Activated CD4-positive, alpha-beta T cell treated with anti-CD3 and anti-CD28 coated beads for 36 hours (primary cell): ENCODE results near the gene ZIC4. TPM values are rescaled to one million over a fixed set of nuclear protein-coding genes. Genes with fewer than 3 reads are reported as not detected.

ENCODE experiments used
- ATAC-seq: fragments of 200-7000 bp; cut with Tn5 transposase; one replicate; pipeline ENCODE4 v1.10.0; 2021; ENCODE audit warnings: mild to moderate bottlenecking, moderate library complexity
- CTCF ChIA-PET: fragments of 350-600 bp; sonication (Branson Sonifier 250); formaldehyde crosslinking; loops from one replicate; lab custom pipeline; 2021; ENCODE audit warnings: antibody characterized with exemption; lab: Charles Lee
- POLR2A ChIA-PET: fragments of 350-600 bp; sonication (Branson Sonifier 250); formaldehyde crosslinking; loops from one replicate; lab custom pipeline; 2021; ENCODE audit warnings: antibody characterized with exemption, inconsistent platforms; lab: Charles Lee
- DNase-seq: peaks from one replicate; pipeline ENCODE4 v3.0.0-alpha.2; 2020
- H3K27ac Mint-ChIP-seq: one replicate; pipeline ENCODE4 v1.8.0; 2021; ENCODE audit warnings: mixed read lengths
- H3K27me3 Mint-ChIP-seq: one replicate; pipeline ENCODE4 v1.8.0; 2021; ENCODE audit warnings: mixed read lengths
- H3K36me3 Mint-ChIP-seq: one replicate; pipeline ENCODE4 v1.8.0; 2021; ENCODE audit warnings: low read depth, mixed read lengths
- H3K4me1 Mint-ChIP-seq: one replicate; pipeline ENCODE4 v1.8.0; 2021; ENCODE audit warnings: mixed read lengths
- H3K4me3 Mint-ChIP-seq: one replicate; pipeline ENCODE4 v1.8.0; 2021; ENCODE audit warnings: mild to moderate bottlenecking, moderate library complexity, mixed read lengths
- H3K9me3 Mint-ChIP-seq: one replicate; pipeline ENCODE4 v1.8.0; 2021; ENCODE audit warnings: low read depth, mixed read lengths
- intact Hi-C, 2 experiments: fragments of 100-400 bp; cut with DNase I in 1 of 2; cut with micrococcal nuclease in 1 of 2; formaldehyde crosslinking; loops; one replicate each; pipeline versions ENCODE4 v1.14.2 to v1.15.1; 2022 to 2024; cut with DNase I, micrococcal nuclease
- total RNA-seq, 2 experiments: library from RNA; stranded (reverse); gene quantifications; one replicate each; pipeline ENCODE4 v1.2.3, GENCODE V29; 2021

Gene ZIC4
- total RNA-seq, 2 experiments from 2014 or later, result not detected

- POLR2A ChIA-PET, result no interaction called here
- peaks cover 1% of the 10 kb centered on the region for H3K4me1 Mint-ChIP-seq
- H3K4me3 Mint-ChIP-seq, result no peak overlapping the region
- no peak overlapping the region for H3K27ac Mint-ChIP-seq
- H3K36me3 Mint-ChIP-seq, result no peaks in the 10 kb centered on the region
- ATAC-seq (no peak), DNase-seq (no peak)
- CTCF ChIA-PET, result no interaction called here
- H3K27me3 Mint-ChIP-seq, result peaks cover 66% of the 10 kb centered on the region
- intact Hi-C loops, result loop anchor here in 1 of 2 experiments (5.0 kb wide), 2 partner anchors 37 to 57 kb away; no protein-coding TSS in a partner anchor
- H3K9me3 Mint-ChIP-seq, result peaks cover 4% of the 10 kb centered on the region
Observed at GRCh38 chr3:147355753-147356090, 50.6 kb downstream of the ZIC4 start.

GRCh38 chr3:147355084-147355752, 51.1 kb downstream of the ZIC4 start:
- DNase-seq, result no peak
- ChIA-PET POLR2A (no interaction called here), CTCF (no interaction called here)
- H3K27me3 Mint-ChIP-seq, result peaks cover 64% of the 10 kb centered on the region
- H3K9me3 Mint-ChIP-seq, result peaks cover 4% of the 10 kb centered on the region
- no peaks in the 10 kb centered on the region for H3K4me1 Mint-ChIP-seq
- no peaks in the 10 kb centered on the region for H3K36me3 Mint-ChIP-seq
- H3K27ac Mint-ChIP-seq, result no peak overlapping the region
- no peak for ATAC-seq
- H3K4me3 Mint-ChIP-seq, result no peak overlapping the region
- intact Hi-C loops, result loop anchor here in 1 of 2 experiments (5.0 kb wide), 2 partner anchors 37 to 57 kb away; no protein-coding TSS in a partner anchor

- Mint-ChIP-seq H3K27ac (no peak overlapping the region), H3K27me3 (peaks cover 58% of the 10 kb centered on the region), H3K36me3 (no peaks in the 10 kb centered on the region), H3K9me3 (peaks cover 4% of the 10 kb centered on the region), H3K4me3 (no peak overlapping the region), H3K4me1 (no peaks in the 10 kb centered on the region)
- intact Hi-C loops, result loop anchor here (5.0 kb wide), 3 partner anchors 33 to 58 kb away; no protein-coding TSS in a partner anchor
- ChIA-PET CTCF (no interaction called here), POLR2A (no interaction called here)
- DNase-seq (no peak), ATAC-seq (no peak)
Observed at GRCh38 chr3:147354623-147355022, 51.7 kb downstream of the ZIC4 start.

- ChIA-PET POLR2A (no interaction called here), CTCF (no interaction called here)
- DNase-seq (no peak), ATAC-seq (no peak)
- Mint-ChIP-seq H3K27ac (no peak overlapping the region), H3K4me1 (no peaks in the 10 kb centered on the region), H3K4me3 (no peak overlapping the region), H3K36me3 (no peaks in the 10 kb centered on the region), H3K27me3 (peaks cover 33% of the 10 kb centered on the region), H3K9me3 (no peaks in the 10 kb centered on the region)
- intact Hi-C loops, result loop anchor here in 1 of 2 experiments (5.0 kb wide), 1 partner anchor 36 kb away; no protein-coding TSS in a partner anchor
Observed at GRCh38 chr3:147351301-147351700, 55.0 kb downstream of the ZIC4 start.

- intact Hi-C loops, result no loop called here
- no peak overlapping the region for H3K27ac Mint-ChIP-seq
- POLR2A ChIA-PET, result no interaction called here
- H3K4me3 Mint-ChIP-seq, result no peak overlapping the region
- CTCF ChIA-PET, result no interaction called here
- DNase-seq (no peak), ATAC-seq (no peak)
- H3K27me3 Mint-ChIP-seq, result peaks cover 16% of the 10 kb centered on the region
- H3K9me3 Mint-ChIP-seq, result no peaks in the 10 kb centered on the region
- no peaks in the 10 kb centered on the region for H3K4me1 Mint-ChIP-seq
- H3K36me3 Mint-ChIP-seq, result no peaks in the 10 kb centered on the region
Observed at GRCh38 chr3:147348976-147349375, 57.4 kb downstream of the ZIC4 start.

- Mint-ChIP-seq H3K4me3 (no peak overlapping the region), H3K27me3 (peaks cover 5% of the 10 kb centered on the region), H3K4me1 (no peaks in the 10 kb centered on the region), H3K36me3 (no peaks in the 10 kb centered on the region), H3K27ac (no peak overlapping the region), H3K9me3 (peaks cover 3% of the 10 kb centered on the region)
- CTCF ChIA-PET, result interaction anchor here (0.6 to 1.8 kb wide), 2 partner anchors 9 to 13 kb away, joined by 3 to 5 read pairs; no protein-coding TSS in a partner anchor
- no peak for DNase-seq
- ATAC-seq, result no peak
- POLR2A ChIA-PET, result no interaction called here
- intact Hi-C loops, result no loop called here
Observed at GRCh38 chr3:147343926-147344325, 62.4 kb downstream of the ZIC4 start.

GRCh38 chr3:147341727-147342126, 64.6 kb downstream of the ZIC4 start:
- peaks cover 5% of the 10 kb centered on the region for H3K27me3 Mint-ChIP-seq

GRCh38 chr3:147336543-147337278, 69.6 kb downstream of the ZIC4 start:
- no peak overlapping the region for H3K4me3 Mint-ChIP-seq
- intact Hi-C loops, result no loop called here
- H3K27ac Mint-ChIP-seq, result no peak overlapping the region
- no peaks in the 10 kb centered on the region for H3K27me3 Mint-ChIP-seq
- H3K9me3 Mint-ChIP-seq, result no peaks in the 10 kb centered on the region
- DNase-seq, result no peak
- ChIA-PET POLR2A (no interaction called here), CTCF (no interaction called here)
- ATAC-seq, result no peak
- H3K36me3 Mint-ChIP-seq, result no peaks in the 10 kb centered on the region
- no peaks in the 10 kb centered on the region for H3K4me1 Mint-ChIP-seq

More at GRCh38 chr3:147341727-147342126, 64.6 kb downstream of the ZIC4 start:
- DNase-seq (no peak), ATAC-seq (no peak)
- ChIA-PET CTCF (no interaction called here), POLR2A (no interaction called here)
- Mint-ChIP-seq H3K27ac (no peak overlapping the region), H3K4me3 (no peak overlapping the region), H3K9me3 (peaks cover 3% of the 10 kb centered on the region), H3K4me1 (no peaks in the 10 kb centered on the region), H3K36me3 (no peaks in the 10 kb centered on the region)
- intact Hi-C loops, result no loop called here

Other genes starting within 250 kb of the ZIC4 start
- gene ZIC1, start 2.8 kb upstream of the ZIC4 start, total RNA-seq, result not detected